ENCODE data around the gene ZBTB42.

DNA sequence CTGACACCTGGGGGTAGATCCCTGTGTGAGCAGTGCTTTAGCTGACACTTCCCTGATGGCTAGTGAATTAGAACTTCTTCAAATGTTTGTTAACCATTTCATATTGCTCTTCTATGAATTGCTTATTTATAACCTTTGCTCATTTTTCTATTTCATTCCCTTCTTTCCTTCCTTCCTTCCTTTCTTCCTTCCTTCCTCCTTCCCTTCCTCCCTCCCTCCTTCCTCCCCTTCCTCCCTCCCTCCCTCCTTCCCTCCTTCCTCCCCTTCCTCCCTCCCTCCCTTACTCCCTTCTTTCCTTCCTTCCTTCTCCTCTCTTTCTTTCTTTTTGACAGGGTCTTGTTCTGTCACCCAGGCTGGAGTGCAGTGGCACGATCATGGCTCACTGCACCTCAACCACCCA is 40.8 kb downstream of the ZBTB42 start:
- TF ChIP-seq POLR2A (IDR thresholded peaks at IDR 0.05; ENCODE audit: low read depth, low read length) (no peak), POLR2AphosphoS5 (IDR thresholded peaks at IDR 0.05; ENCODE audit: low read depth, low read length) (no peak), TAF1 (IDR thresholded peaks at IDR 0.05; ENCODE audit: borderline replicate concordance, low read depth, low read length) (no peak)
